ENCODE data around the gene NUMA1. TPM values are rescaled to one million over a fixed set of nuclear protein-coding genes. Genes with fewer than 3 reads are reported as not detected.

NUMA1 gene
- total and polyA plus RNA-seq, 2 of the 13 experiments (the other 11 are each of a cell fraction or from before 2014, with no cell fraction given), result 57.3 to 60.2 TPM

DNA sequence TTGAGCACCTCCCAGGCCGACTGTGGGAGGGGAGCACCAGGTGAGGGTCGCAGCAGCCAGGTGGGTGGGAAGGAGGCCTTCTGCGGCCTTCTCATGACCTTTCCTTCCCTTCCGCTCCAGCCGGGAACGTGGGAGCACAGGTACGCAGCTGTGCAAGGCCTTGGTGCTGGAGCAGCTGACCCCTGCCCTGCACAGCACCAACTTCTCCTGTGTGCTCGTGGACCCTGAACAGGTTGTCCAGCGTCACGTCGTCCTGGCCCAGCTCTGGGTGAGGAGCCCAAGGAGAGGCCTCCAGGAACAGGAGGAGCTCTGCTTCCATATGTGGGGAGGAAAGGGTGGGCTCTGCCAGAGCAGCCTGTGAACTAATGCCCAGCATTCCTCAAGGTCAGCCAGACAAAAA lies 79.1 kb downstream of the NUMA1 start:
- FAIRE-seq, result no peak
- 92% methylated on average over 6 of the region's 11 CpGs for WGBS (ENCODE audit: low lambda C conversion rate)
- ChIA-PET POLR2A (no interaction called here), CTCF (ENCODE audit: low intra/inter-chr PET ratio, low total read pairs) (no interaction called here)
- in situ Hi-C loops (cut with HindIII; ENCODE audit: extremely low pct_ligation_motif_present, low pct_unique_long_range_greater_than_20kb), result no loop called here
- no peaks in the 10 kb centered on the region for H3K9me3 ChIP-seq (ENCODE audit: low read length)
- no peak overlapping the region for H2AFZ ChIP-seq (ENCODE audit: low read length)
- intact Hi-C loops (cut with micrococcal nuclease; ENCODE audit: unreplicated experiment), result no loop called here
- no peaks in the 10 kb centered on the region for H3K27me3 ChIP-seq (ENCODE audit: control insufficient read depth in 1 of 2, insufficient read depth in 2 of 2, low read length in 2 of 2)
- H3K36me3 ChIP-seq (replicated peaks in 1 of 2; ENCODE audit: control insufficient read depth in 1 of 2, insufficient read depth in 2 of 2, low read length in 2 of 2), result peaks cover 34 to 73% of the 10 kb centered on the region in 2 experiments
- BruUV-seq (replicated peaks), result no TSS peak
- no peaks in the 10 kb centered on the region for H3K4me1 ChIP-seq (ENCODE audit: insufficient read depth, low read length)
- DNase-seq (ENCODE audit: low spot score), result no peak
- H3K79me2 ChIP-seq (ENCODE audit: insufficient read depth, low read length), result no peaks in the 10 kb centered on the region
- 0 out of 4 replicates have a peak, but pooled peaks of 1 of the 2 experiments have one; percentile 14 for TF ChIP-seq POLR2A (IDR thresholded peaks at IDR 0.05; ENCODE audit: insufficient read depth in 1 of 2, low read depth in 2 of 2, low read length in 2 of 2)
- TF ChIP-seq ZNF775 (CRISPR knock-in tag; IDR thresholded peaks at IDR 0.05; ENCODE audit: borderline replicate concordance), result no peak
- no peak for TF ChIP-seq MEF2D (CRISPR knock-in tag; IDR thresholded peaks at IDR 0.05)
- H3K27ac ChIP-seq (ENCODE audit: extremely low read length, insufficient read depth, low read length), result no peak overlapping the region
- no peak overlapping the region for H3K4me2 ChIP-seq (ENCODE audit: low read depth, low read length)
- no peak overlapping the region for H3K4me3 ChIP-seq (replicated peaks in 1 of 3; ENCODE audit: insufficient read depth in 1 of 3, low read depth in 2 of 3, low read length in 3 of 3)
- ATAC-seq, result peak; percentile 10; the same call in 2 of the 3 replicates
- H4K20me1 ChIP-seq (ENCODE audit: insufficient read depth, low read length), result no peaks in the 10 kb centered on the region
- H3K9ac ChIP-seq (ENCODE audit: insufficient read depth, low read depth, low read length), result no peak overlapping the region

DNA sequence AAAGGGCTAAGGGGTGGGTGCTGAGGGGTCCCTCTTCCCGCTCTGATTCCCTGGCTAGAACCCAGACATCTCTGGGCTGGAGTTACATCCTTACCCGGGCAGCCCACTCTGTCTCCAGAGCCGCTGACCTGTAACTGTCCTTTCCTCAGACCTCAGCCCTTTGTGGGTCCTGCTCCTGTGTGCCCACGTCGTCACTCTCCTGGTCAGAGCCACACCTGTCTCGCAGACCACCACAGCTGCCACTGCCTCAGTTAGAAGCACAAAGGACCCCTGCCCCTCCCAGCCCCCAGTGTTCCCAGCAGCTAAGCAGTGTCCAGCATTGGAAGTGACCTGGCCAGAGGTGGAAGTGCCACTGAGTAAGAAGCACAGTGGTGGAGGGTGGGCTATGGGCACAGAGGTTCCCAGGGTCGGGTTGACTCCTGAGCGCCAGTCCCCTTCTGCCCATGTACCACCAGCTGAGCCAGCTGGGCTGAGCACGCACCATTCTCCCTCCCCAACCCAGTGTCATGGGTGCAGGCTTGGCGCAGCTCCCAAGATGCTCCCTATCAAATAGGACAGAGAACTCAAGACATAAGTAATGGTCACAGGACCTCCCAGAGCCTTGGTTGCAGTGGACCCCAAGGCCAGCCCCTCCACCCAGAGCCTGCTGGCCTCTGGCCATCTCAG lies 80.0 kb downstream of the NUMA1 start:
- H3K36me3 ChIP-seq (replicated peaks in 1 of 2; ENCODE audit: control insufficient read depth in 1 of 2, insufficient read depth in 2 of 2, low read length in 2 of 2), result peaks cover 27 to 69% of the 10 kb centered on the region in 2 experiments
- H3K4me3 ChIP-seq (replicated peaks in 1 of 3; ENCODE audit: insufficient read depth in 1 of 3, low read depth in 2 of 3, low read length in 3 of 3), result no peak overlapping the region
- intact Hi-C loops (cut with micrococcal nuclease; ENCODE audit: unreplicated experiment) (no loop called here), in situ Hi-C loops (cut with HindIII; ENCODE audit: extremely low pct_ligation_motif_present, low pct_unique_long_range_greater_than_20kb) (no loop called here)
- no peaks in the 10 kb centered on the region for H3K27me3 ChIP-seq (ENCODE audit: control insufficient read depth in 1 of 2, insufficient read depth in 2 of 2, low read length in 2 of 2)
- H3K9me3 ChIP-seq (ENCODE audit: low read length), result no peaks in the 10 kb centered on the region
- H3K9ac ChIP-seq (ENCODE audit: insufficient read depth, low read depth, low read length), result no peak overlapping the region
- CTCF ChIA-PET (ENCODE audit: low intra/inter-chr PET ratio, low total read pairs), result no interaction called here
- POLR2A ChIA-PET, result no interaction called here
- DNase-seq (ENCODE audit: low spot score) (no peak), ATAC-seq (no peak), FAIRE-seq (no peak)
- WGBS (ENCODE audit: low lambda C conversion rate), result 97% methylated on average over 7 of the region's 10 CpGs
- H3K4me2 ChIP-seq (ENCODE audit: low read depth, low read length), result no peak overlapping the region
- TF ChIP-seq ZFP62 (CRISPR knock-in tag; IDR thresholded peaks at IDR 0.05) (no peak), SALL2 (CRISPR knock-in tag; IDR thresholded peaks at IDR 0.05) (no peak), ZNF510 (CRISPR knock-in tag; IDR thresholded peaks at IDR 0.05; ENCODE audit: low read depth) (no peak), KDM1A (CRISPR knock-in tag; IDR thresholded peaks at IDR 0.05) (no peak), LCORL (IDR thresholded peaks at IDR 0.05) (no peak), LCORL (CRISPR knock-in tag; IDR thresholded peaks at IDR 0.05) (no peak)
- TF ChIP-seq, protein P1, sequence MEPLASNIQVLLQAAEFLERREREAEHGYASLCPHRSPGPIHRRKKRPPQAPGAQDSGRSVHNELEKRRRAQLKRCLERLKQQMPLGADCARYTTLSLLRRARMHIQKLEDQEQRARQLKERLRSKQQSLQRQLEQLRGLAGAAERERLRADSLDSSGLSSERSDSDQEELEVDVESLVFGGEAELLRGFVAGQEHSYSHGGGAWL (CRISPR knock-in tag; IDR thresholded peaks at IDR 0.05), result no peak
- no peaks in the 10 kb centered on the region for H3K4me1 ChIP-seq (ENCODE audit: insufficient read depth, low read length)
- no peaks in the 10 kb centered on the region for H4K20me1 ChIP-seq (ENCODE audit: insufficient read depth, low read length)
- no peak overlapping the region for H2AFZ ChIP-seq (ENCODE audit: low read length)
- H3K27ac ChIP-seq (ENCODE audit: extremely low read length, insufficient read depth, low read length), result no peak overlapping the region
- no TSS peak for BruUV-seq (replicated peaks)
- H3K79me2 ChIP-seq (ENCODE audit: insufficient read depth, low read length), result no peaks in the 10 kb centered on the region
